HG03442 (cell line): ENCODE measurements around the gene GCN1.

Experiments
- ATAC-seq: cut with Tn5 transposase; IDR thresholded peaks from one replicate; pipeline ENCODE4 v1.9.1; 2021; ENCODE audit warnings: mild to moderate bottlenecking, moderate library complexity; ENCODE audit not compliant: unreplicated experiment

The GCN1 gene

DNA sequence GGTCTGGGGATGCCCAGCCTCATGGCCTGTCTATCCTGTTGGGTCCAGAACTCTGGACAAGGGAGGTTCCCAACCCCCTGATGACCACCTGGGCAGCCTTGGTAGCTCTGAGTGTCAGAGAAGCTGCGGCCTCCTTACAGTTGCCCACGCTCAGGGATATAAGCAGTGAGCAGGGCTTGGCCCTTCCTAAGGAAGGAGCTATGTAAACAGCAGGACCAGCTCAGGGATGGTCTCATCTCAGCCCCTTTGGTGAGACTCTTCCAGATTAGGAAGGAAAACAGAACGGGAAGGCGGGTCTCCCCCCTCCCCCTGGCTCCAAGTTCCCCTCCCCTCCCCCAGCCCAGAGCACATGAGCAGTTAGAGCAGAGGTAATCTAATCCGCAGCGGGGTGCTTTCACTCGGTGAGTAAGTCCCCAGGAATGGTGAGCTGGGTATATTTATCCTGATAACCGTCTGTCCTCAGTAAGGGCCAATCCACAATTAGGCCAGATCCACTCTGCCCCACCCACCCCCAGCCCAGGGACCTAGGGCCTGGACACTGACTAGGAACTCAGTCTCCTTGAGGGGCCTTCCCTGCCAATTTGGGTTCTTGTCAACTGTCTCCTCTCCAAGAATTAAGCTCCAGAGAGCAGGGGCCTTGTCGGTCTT is 35.9 kb upstream of the GCN1 start:
- no peak for ATAC-seq

DNA sequence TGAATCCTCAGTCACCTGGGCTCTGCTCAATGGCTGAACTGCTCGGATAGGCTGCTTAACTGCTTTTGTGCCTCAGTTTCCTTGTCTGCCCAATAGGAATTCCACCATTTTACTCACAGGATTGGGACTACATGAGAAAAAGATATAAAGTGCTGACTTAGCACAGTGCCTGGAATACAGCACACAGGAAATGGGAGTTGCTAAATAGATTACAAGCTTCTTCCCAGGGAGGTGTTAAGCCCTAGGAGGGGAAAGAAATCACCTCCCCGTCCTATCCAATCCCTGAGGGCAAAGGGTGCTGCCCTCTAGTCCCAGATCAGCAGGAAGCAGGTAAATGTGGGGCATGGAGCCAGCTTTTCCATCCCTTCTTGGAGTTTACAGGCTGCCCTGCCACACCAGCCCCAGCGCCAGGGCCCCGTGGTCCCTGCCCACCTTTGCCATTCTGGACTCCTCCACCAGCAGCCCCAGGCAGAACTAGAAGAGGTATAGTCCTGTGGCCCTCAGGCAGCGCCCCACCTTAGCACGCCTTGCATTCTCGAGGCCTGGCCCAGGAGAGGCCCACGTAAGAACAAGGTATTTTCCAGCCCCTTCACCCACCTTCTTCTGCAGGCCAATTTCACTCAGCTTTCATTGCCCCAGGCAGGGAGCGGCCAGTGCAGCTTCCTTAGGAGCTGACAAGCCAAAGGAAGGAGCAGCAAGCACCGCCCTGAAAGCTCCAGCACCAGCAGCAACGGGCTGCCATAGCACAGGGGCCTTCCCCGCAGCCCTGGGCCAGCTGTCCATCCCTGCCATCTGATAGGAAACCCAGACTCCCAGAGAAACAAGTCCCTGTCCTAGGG is 35.2 kb upstream of the GCN1 start:
- ATAC-seq, result no peak

DNA sequence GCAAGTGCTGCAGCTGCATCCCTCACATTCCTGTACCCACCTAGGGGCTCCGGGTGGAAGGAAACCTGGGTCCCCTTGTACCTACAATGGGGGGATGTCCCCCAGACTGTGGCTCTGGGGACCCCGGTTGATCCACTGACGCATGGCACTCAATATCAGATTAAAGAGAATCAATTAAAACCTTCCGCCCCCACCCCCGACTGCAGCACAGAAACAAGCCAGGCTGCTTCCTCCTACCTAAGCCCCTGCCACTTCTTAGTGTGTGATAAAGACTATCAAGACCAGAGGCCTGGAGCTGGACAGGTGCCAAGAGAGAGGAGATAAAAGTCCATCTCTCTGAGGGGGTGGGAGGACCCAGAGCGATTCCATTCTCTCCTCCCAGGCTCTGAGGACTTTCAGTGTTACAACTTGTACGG is 34.6 kb upstream of the GCN1 start:
- ATAC-seq, result no peak

DNA sequence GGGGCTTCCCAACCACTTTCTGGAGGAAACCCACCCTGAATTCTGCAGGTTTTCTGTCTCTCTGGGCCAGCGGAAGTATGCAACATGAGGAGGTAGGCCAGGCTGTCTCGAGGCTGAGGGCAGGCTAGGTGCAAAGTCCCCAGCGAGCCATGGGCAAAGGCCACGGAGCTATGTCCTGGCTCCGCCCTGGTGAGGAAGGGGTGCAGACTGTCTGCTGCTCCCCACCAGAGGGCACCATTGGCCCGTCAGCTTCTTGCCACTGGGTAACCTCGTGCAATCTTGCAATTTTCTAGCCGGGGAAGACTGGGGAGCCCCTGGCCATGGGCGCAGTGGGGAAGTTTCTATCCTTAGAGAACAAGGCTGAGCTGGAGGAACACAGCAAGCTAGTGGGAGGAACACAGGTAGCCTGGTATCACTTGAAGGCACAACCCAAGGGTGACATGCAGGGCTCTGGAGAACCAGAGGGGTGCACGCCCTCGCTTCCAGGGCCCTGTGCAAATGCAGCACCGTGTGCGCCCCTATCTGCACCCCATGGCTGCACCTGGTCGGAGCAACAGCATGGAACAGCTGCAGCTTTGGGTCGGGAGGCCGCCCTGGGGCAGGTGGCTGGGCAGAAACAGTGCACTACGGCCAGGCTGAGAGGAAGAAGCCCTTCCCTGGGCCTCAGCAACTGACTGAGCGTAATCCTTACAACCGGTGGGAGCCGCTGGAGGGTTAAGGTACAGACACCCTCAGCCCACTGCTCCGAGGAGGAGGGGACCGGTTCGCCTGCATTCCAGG is 34.0 kb upstream of the GCN1 start:
- peak; percentile 48 for ATAC-seq

DNA sequence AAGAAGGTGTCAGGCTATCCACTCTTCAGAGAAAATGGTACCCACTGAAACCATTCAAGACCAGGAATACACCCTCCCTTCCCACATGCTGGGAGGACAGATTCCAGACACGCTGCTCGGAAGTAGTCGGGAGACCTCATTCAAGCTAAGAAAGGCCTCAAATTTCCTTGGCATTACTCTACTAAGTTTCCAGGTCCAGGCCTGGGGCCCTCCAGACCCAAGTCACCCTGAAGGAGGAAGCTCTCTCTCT is 33.5 kb upstream of the GCN1 start:
- ATAC-seq, result no peak

DNA sequence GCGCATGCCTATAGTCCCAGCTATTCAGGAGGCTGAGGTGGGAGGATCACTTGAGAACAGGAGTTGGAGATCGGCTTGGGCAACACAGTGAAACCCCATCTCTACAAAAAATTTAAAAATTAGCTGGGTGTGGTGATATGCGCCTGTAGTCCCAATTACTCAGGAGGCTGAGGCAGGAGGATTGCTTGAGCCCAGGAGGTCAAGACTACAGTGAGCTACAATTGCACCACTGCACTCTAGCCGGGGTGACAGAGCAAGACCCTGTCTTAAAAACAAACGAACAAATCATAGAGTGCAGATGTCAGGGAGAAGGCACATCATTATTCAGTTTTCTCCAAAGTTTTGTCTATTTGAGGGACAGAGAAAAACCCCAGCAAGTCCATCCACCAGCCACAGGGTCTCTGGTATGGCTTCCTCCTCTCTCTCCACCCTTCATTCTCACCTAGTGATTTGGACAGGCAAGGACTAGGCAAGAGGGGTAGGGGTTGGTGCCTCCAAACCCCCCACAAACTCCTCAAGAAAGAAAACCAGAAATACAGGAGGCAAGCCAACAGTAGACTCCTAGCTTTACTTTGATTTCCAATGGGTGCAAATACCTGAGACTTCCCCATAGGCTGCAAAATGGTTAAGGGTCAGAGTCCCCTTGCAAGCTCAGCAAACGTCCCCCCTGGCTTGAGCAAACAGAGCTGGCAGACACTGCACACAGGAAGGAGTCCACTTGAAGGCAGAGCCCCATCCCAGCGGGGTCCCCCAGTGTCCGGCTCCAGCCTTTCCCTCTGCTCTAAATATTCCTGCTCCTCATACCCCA is 32.9 kb upstream of the GCN1 start:
- no peak for ATAC-seq

DNA sequence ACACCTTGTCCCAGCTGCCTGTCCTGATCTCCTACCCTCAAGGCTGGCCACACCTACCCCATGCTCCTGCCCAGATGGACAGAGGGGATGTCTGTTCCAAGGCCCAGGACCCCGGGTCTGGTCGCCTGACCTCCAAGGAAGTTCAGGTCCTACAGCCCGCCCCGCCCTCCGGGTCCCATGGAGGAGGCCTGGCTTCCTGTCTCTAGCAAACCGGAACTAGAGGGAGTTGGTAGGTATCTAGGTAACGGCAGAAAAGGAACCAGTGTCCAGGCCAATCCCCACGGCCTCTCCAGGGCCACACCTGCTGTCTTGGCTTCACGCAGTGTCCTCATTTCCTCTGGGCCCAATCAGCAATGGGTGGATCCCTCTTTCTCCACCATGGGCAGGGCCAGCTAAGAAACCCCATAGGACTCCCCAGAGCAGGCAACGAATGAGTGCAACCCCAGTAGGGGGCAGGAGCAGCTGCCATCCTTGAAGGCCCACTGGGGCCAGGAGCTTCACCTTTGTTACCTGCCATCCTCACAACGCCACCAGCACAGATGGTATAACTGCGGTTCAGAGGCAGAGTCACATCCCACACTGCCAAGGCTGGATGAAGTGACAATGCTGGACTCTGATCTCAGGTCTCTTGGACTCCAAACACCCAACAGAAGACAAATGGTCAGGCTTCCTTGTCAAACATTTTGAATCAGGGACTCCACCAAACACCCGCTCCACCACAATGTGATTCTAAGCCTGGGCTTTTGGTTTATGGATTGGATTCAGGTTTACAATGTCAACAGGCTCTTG is 31.5 kb upstream of the GCN1 start:
- ATAC-seq, result peak; percentile 49

DNA sequence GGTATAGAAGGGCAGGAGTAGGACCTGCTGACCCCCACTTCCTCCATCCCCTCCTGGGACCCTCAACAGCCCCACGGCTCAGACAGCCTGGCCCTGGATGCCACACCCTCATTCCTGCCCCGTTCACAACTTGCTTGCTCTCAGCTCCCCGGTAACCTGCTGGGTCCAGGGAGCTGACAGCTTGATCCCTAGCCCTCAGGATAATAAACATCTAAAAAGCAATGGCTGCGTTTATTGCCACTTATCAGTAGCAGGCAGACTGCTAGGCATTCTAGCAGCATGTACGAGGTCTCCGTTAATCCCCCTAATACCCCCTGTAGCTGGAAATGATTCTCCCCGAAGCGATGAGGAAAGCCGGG is 30.7 kb upstream of the GCN1 start:
- ATAC-seq, result no peak

DNA sequence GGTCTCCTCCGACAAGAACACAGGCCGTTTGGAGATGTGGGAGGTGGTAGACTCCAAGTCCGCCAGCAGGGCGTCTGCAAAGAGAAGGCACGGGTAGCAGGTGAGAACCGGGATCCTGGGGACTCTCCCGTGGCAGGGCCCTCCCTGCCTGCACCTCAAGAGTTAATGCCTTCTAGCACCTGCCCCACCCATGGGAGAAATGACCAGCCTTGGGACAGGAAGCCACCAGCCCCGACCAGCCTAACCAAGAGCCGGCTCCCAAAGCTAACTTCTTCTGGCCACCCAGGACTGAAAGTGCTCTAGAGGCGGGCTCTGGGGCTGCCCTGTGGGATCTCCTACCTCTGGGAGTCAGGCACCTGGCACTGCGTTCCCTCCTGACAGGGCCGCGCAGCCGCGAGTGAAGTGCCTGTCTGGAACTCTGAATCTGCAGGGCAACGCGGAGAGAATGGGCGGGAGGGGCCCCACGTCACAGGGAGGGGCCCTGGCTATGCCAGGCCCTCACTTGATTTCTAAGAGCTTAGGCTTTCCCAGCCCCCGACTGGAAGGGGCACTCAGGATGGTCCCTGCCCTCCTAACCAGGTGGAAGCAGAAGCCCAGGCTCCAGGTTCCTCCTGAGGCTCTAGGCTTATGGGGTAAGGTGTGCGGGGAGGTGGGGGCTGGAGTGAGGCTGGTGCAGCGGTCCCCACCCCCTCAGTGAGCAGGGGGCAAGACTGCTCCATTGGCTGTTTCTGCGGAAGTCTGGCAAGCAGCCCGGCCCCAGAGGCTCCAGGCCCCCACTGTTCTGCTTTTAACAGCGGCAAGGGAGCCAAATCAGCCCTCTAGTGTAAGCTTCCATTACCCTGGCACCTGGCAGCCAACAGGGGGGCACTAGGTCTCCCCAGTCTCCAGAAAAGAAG is 30.0 kb upstream of the GCN1 start:
- ATAC-seq, result no peak

DNA sequence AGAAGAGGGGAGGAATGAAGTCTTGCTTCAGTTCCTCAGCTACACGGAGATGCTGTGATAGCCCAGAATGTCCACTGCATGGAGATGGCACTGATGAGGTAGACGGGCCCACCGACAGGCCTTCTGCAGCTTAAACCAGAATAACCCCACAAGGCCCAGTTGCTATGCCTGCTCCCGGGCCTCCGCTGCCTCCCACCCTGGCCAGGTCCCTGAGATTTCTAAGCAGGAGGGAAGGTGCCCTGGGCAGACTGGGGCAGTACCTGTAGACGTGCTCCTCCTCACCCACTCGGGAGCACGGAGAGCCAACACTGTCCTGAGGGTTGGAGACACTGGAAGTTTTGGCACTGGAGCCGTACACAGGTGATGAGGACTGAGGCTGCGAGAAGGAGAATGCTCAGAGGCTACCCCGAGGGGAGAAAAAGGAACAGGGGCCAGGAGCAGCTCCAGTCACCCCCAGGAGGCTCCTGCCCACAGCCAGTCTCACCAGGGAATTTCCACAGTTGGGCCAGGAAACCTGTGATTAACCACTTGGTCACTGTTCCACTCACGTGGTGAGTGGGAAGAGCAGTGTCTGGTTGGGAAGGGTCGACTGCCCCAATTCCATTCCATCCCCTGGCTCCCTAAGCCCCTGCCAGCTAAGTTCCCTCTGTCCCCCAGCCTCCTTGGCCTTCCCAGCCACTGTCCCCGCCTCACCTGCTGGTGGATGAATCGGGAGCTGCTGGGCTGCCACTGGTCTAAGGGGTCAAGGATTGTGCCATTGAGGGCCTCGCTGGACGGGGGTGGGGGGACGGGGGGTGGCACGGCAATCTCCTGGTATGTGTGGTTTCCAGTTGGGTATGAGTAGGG is 29.2 kb upstream of the GCN1 start:
- no peak for ATAC-seq

DNA sequence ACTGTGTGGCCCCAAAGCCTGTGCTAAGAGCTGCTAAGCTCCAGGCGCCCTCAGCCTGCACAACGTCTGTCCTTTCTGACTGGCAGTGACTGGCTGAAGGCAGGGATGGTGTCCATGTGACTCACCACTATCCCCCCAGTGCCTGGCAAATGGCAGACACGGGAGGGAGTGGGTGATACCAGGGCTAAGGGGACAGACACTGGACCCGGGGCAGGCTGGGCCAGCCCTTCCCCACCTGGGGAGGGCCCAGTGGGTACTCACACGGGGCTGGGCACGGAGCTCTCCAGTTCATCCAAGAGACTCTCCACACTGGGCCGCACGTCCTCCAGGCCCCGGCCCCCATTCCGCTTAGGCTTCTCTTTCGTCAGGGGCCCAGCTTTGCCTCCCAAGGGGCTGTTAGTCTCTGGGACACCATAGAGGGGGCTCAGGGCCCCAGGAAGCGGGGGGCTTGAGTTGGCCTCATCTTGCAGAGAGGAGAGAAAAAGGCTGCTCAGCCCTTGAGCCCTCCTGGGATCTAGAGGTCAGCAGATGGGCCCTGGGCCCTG is 27.8 kb upstream of the GCN1 start:
- no peak for ATAC-seq

DNA sequence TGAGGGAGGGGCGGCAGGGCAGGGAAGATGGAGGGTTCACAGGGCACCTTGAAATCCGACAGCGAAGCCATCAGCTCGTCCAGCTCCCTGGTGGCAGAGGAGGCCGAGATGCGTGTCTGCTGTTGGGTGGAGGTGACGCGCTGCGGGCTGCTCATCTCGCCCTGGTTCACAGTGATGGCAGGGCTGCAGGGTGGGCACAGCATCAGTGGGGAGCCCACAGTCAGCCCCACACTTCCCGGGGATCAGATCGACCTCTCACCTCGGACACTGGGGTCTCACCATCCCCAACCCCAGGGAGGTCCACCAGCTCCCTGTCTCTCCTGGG is 27.0 kb upstream of the GCN1 start:
- no peak for ATAC-seq

DNA sequence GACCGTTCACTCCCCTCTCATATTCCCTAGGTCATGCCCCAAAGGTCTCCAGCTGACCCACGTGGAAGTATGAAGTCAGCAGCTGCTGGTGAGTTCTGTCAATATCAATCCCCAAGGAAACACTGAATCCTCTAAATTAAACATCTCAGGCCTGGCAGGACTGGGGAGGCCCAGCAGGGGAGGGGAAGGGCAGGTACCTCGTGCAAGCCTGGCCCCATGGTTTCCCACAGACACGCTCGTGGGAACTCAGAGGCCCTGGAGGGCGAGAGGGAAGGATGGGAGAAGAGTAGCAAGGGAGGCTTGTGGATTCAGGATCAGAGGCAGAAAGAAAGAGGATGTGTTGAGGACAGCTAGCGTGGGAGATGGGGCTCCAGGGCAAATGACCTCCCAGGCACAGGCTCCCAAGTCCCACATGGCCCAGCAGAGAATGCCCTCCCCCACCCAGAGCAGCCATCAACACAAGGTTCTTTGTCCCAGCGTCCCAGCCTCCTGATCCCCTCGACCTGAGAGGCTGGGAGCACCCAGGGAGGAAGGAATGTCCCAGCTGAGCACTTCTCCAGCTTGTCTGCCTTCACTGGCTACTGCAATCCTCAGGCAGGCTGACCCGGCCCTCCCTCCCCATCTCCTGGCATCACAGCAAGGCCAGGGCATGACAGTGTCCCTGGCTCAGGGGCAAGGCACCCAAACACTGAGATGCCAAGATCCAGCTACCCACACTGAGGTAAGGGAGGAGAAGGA is 26.5 kb upstream of the GCN1 start:
- ATAC-seq, result no peak

DNA sequence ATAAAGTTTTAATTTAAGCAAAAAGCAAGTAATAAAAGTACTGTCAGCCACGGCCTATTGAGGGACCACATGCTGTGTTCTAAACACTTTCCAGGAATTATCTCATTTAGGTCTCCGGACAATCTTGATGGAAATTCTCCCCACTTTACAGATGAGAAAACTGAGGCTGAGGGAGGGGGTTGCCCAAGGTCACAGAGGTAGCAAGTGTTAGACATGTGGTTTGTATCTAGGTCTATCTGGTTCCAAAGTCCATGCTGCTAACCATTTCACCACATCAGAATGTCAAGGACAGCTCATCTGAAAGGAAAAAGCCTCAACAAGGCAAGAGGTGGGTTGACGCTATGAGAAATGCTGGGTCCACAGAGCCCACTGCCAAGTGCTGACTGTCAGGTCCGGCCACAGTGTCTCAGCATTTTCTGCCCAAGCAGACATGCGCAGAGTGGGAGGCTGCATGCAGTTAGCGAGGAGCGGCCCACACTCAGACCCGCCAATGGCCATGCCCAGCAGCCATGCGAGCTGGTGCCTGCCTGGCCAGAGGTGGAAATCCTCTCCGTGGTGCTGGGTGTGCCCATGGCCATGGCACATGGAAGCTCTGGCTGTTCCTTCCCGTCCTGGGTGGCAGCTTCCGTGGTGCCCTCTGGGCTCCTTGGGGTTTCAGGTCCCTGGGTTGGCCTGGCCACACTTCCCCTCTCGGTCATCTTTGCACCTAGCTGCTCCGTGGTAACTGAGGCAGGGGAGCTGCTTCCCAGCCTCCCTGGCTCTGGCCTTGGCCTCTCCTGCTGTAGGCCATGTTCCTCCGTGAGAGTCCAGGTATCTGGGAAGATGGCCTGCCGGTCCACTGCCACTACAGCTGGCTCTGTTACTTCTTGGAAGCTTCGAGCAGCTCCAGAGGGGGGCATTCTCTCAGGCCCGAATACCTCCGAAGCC is 24.4 kb upstream of the GCN1 start:
- ATAC-seq, result no peak

DNA sequence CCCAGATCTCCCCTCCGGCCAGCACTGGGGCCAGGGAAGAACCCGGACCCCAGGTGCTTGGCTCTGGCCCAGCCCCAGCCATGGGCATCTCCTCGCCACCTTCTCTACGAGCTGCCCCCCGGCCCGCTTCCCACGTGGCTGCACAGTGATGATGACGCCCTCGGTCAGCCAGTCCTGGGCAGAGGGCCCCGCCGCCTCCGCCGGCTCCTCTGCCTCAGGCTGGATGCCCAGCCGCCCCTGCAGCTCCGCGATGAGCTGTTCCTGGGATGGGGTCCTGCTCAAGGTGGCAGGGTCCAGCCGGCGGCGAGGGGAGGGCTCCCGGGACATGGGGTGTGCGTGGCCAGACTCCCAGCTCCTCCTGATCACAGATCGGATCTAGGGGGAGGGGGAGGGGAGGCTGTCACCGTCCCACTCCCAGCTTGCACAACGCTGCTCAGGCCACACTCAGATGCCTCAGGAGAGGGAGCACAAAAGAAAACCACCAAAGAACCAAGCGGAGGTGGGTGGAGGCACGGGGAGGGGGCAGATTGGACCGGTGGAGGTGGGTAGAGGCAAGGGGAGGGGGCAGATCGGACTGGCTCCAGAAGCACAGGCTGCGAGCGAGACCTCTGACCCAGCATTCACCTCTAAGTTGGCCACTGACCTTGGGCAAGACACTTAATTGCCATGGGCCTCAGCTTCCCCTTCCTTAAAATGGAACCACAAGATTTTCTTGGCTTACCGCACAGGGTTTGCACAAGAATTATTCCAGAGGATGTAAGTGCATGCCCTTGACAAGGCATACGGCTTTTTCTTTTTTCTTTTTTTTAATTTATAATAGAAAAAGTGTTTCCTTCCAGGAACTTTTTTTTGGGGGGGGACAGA is 22.5 kb upstream of the GCN1 start:
- no peak for ATAC-seq
